WTC11 (cell line): ENCODE measurements around the gene LGALS16. TPM values are rescaled to one million over a fixed set of nuclear protein-coding genes. Genes with fewer than 3 reads are reported as not detected.

Source experiments
- ATAC-seq: fragments of 200-7000 bp; cut with Tn5 transposase; 2 replicates; pipeline ENCODE4 v1.10.0; 2021; ENCODE audit warnings: mild to moderate bottlenecking, moderate library complexity
- CTCF ChIA-PET: fragments of 300-600 bp; sonication (Branson Sonifier 250); formaldehyde crosslinking; loops from one replicate; lab custom pipeline; 2021; ENCODE audit warnings: antibody characterized with exemption; lab: Charles Lee
- POLR2A ChIA-PET: fragments of 350-600 bp; sonication (Branson Sonifier 250); formaldehyde crosslinking; loops from one replicate; lab custom pipeline; 2021; ENCODE audit warnings: antibody characterized with exemption; lab: Charles Lee
- DNase-seq: peaks from one replicate; pipeline ENCODE4 v3.0.0; 2021; ENCODE audit warnings: low spot score
- H3K27ac Mint-ChIP-seq: 2 replicates; pipeline ENCODE4 v1.8.0; 2021; ENCODE audit warnings: mixed read lengths
- H3K27me3 Mint-ChIP-seq: 2 replicates; pipeline ENCODE4 v1.8.0; 2021; ENCODE audit warnings: low read depth, mild to moderate bottlenecking, moderate library complexity, mixed read lengths
- H3K36me3 Mint-ChIP-seq: 2 replicates; pipeline ENCODE4 v1.8.0; 2021; ENCODE audit warnings: mixed read lengths
- H3K4me1 Mint-ChIP-seq: 2 replicates; pipeline ENCODE4 v1.8.0; 2022; ENCODE audit warnings: mixed read lengths
- H3K4me3 Mint-ChIP-seq: 2 replicates; pipeline ENCODE4 v1.8.0; 2021; ENCODE audit warnings: mild to moderate bottlenecking, moderate library complexity, mixed read lengths
- H3K9me3 Mint-ChIP-seq: 2 replicates; pipeline ENCODE4 v1.8.0; 2021; ENCODE audit warnings: mixed read lengths
- ATF1 ChIP-seq: sonication (generic); formaldehyde crosslinking; IDR thresholded peaks from 2 replicates; pipeline ENCODE4 v1.8.1; 2023; ENCODE audit warnings: mild to moderate bottlenecking, moderate library complexity, missing genetic modification reagents
- CBFB ChIP-seq: sonication (generic); formaldehyde crosslinking; IDR thresholded peaks from 2 replicates; pipeline ENCODE4 v1.8.1; 2022; ENCODE audit warnings: mild to moderate bottlenecking, low read depth, missing genetic modification reagents
- FOXK1 ChIP-seq: sonication (generic); formaldehyde crosslinking; IDR thresholded peaks from 2 replicates; pipeline ENCODE4 v1.8.0; 2022; ENCODE audit warnings: mild to moderate bottlenecking, moderate library complexity, missing genetic modification reagents
- GABPB1 ChIP-seq: sonication (generic); formaldehyde crosslinking; IDR thresholded peaks from 2 replicates; pipeline ENCODE4 v1.8.1; 2023; ENCODE audit warnings: mild to moderate bottlenecking, missing genetic modification reagents
- HMGXB4 ChIP-seq: sonication (generic); formaldehyde crosslinking; IDR thresholded peaks from 2 replicates; pipeline ENCODE4 v1.8.1; 2023; ENCODE audit warnings: mild to moderate bottlenecking, moderate library complexity, missing genetic modification reagents
- KAT7 ChIP-seq: sonication (generic); formaldehyde crosslinking; IDR thresholded peaks from 2 replicates; pipeline ENCODE4 v1.8.1; 2023; ENCODE audit warnings: missing genetic modification reagents, mild to moderate bottlenecking, borderline replicate concordance
- MAX ChIP-seq: sonication (generic); formaldehyde crosslinking; IDR thresholded peaks from 2 replicates; pipeline ENCODE4 v1.8.0; 2022; ENCODE audit warnings: mild to moderate bottlenecking, missing genetic modification reagents
- MXD4 ChIP-seq: fragments of 250-450 bp; sonication (Bioruptor Pico); IDR thresholded peaks from 2 replicates; pipeline ENCODE4 v1.8.0; 2021; ENCODE audit warnings: mild to moderate bottlenecking, moderate library complexity, borderline replicate concordance
- PRRX2 ChIP-seq: fragments of 250-450 bp; sonication (Bioruptor Pico); IDR thresholded peaks from 2 replicates; pipeline ENCODE4 v1.8.0; 2021; ENCODE audit warnings: mild to moderate bottlenecking
- TCF7 ChIP-seq: sonication (generic); formaldehyde crosslinking; IDR thresholded peaks from 2 replicates; pipeline ENCODE4 v1.8.0; 2022; ENCODE audit warnings: mild to moderate bottlenecking, low read depth, missing genetic modification reagents, moderate library complexity
- TP53 ChIP-seq: sonication (generic); formaldehyde crosslinking; IDR thresholded peaks from 2 replicates; pipeline ENCODE4 v1.8.1; 2023; ENCODE audit warnings: mild to moderate bottlenecking, missing genetic modification reagents
- ZBTB21 ChIP-seq: sonication (generic); formaldehyde crosslinking; IDR thresholded peaks from 2 replicates; pipeline ENCODE4 v1.8.1; 2023; ENCODE audit warnings: mild to moderate bottlenecking, missing genetic modification reagents, borderline replicate concordance
- ZNF219 ChIP-seq: sonication (generic); formaldehyde crosslinking; IDR thresholded peaks from 2 replicates; pipeline ENCODE4 v1.8.0; 2023; ENCODE audit warnings: missing genetic modification reagents, mild to moderate bottlenecking, borderline replicate concordance
- ZNF317 ChIP-seq: sonication (generic); formaldehyde crosslinking; IDR thresholded peaks from 2 replicates; pipeline ENCODE4 v1.8.1; 2023; ENCODE audit warnings: low read depth, mild to moderate bottlenecking, moderate library complexity, missing genetic modification reagents, borderline replicate concordance
- ZNF396 ChIP-seq: fragments of 250-450 bp; sonication (Bioruptor Pico); IDR thresholded peaks from 2 replicates; pipeline ENCODE4 v1.8.0; 2021; ENCODE audit warnings: mild to moderate bottlenecking, moderate library complexity, borderline replicate concordance
- total RNA-seq: library from RNA; stranded (reverse); gene quantifications from 3 replicates; pipeline ENCODE4 v1.2.3, GENCODE V29; 2021
- TF ChIP-seq, protein P1 (sequence below): sonication (generic); formaldehyde crosslinking; IDR thresholded peaks from 2 replicates; pipeline ENCODE4 v1.8.1; 2022; ENCODE audit warnings: missing genetic modification reagents, borderline replicate concordance
- TF ChIP-seq, protein P2 (sequence below): fragments of 250-450 bp; sonication (Bioruptor Pico); IDR thresholded peaks from 2 replicates; pipeline ENCODE4 v1.9.0; 2021; ENCODE audit warnings: mild to moderate bottlenecking
- TF ChIP-seq, protein P3 (sequence below): sonication (generic); formaldehyde crosslinking; IDR thresholded peaks from 2 replicates; pipeline ENCODE4 v1.8.0; 2023; ENCODE audit warnings: mild to moderate bottlenecking, missing genetic modification reagents
- TF ChIP-seq, protein P4 (sequence below): sonication (generic); formaldehyde crosslinking; IDR thresholded peaks from 2 replicates; pipeline ENCODE4 v1.8.1; 2022; ENCODE audit warnings: low read depth, missing genetic modification reagents, borderline replicate concordance
- TF ChIP-seq, protein P5 (sequence below): fragments of 250-450 bp; sonication (Bioruptor Pico); IDR thresholded peaks from 2 replicates; pipeline ENCODE4 v1.8.0; 2021; ENCODE audit warnings: mild to moderate bottlenecking

LGALS16 gene
- total RNA-seq, 1 experiment from 2014 or later: not detected

- peaks cover 6% of the 10 kb centered on the region for H3K9me3 Mint-ChIP-seq
- H3K4me3 Mint-ChIP-seq: no peak overlapping the region
- no peak for ATAC-seq
- no peak for TF ChIP-seq TCF7 (CRISPR knock-in tag)
- TF ChIP-seq GABPB1 (CRISPR knock-in tag): peak; percentile 59
- POLR2A ChIA-PET: no interaction called here
- H3K4me1 Mint-ChIP-seq: peaks cover 5% of the 10 kb centered on the region; the same call in 1 of the 2 replicates
- CTCF ChIA-PET: interaction anchor here (1.0 kb wide), 1 partner anchor 80 kb away, joined by 3 read pairs; no protein-coding TSS in a partner anchor
- no peak for DNase-seq
- H3K27me3 Mint-ChIP-seq: peaks cover 34% of the 10 kb centered on the region
- no peaks in the 10 kb centered on the region for H3K36me3 Mint-ChIP-seq
- H3K27ac Mint-ChIP-seq: no peak overlapping the region
Observed at GRCh38 chr19:39631178-39631577, 24.5 kb upstream of the LGALS16 start.

- Mint-ChIP-seq H3K4me3 (no peak overlapping the region), H3K36me3 (no peaks in the 10 kb centered on the region), H3K27me3 (peaks cover 38% of the 10 kb centered on the region), H3K9me3 (peaks cover 6% of the 10 kb centered on the region), H3K4me1 (peaks cover 5% of the 10 kb centered on the region; the same call in 1 of the 2 replicates), H3K27ac (no peak overlapping the region)
- ATAC-seq (no peak), DNase-seq (no peak)
- no peak for TF ChIP-seq ATF1 (CRISPR knock-in tag)
- TF ChIP-seq, protein P1, sequence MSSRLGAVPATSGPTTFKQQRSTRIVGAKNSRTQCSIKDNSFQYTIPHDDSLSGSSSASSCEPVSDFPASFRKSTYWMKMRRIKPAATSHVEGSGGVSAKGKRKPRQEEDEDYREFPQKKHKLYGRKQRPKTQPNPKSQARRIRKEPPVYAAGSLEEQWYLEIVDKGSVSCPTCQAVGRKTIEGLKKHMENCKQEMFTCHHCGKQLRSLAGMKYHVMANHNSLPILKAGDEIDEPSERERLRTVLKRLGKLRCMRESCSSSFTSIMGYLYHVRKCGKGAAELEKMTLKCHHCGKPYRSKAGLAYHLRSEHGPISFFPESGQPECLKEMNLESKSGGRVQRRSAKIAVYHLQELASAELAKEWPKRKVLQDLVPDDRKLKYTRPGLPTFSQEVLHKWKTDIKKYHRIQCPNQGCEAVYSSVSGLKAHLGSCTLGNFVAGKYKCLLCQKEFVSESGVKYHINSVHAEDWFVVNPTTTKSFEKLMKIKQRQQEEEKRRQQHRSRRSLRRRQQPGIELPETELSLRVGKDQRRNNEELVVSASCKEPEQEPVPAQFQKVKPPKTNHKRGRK (CRISPR knock-in tag): no peak
- TF ChIP-seq MAX: no peak
- no peak for TF ChIP-seq KAT7 (CRISPR knock-in tag)
- no peak for TF ChIP-seq MXD4 (CRISPR knock-in tag)
- no peak for TF ChIP-seq ZNF219 (CRISPR knock-in tag)
- TF ChIP-seq HMGXB4 (CRISPR knock-in tag): no peak
- TF ChIP-seq, protein P2, sequence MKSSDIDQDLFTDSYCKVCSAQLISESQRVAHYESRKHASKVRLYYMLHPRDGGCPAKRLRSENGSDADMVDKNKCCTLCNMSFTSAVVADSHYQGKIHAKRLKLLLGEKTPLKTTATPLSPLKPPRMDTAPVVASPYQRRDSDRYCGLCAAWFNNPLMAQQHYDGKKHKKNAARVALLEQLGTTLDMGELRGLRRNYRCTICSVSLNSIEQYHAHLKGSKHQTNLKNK (CRISPR knock-in tag): no peak
- TF ChIP-seq, protein P3, sequence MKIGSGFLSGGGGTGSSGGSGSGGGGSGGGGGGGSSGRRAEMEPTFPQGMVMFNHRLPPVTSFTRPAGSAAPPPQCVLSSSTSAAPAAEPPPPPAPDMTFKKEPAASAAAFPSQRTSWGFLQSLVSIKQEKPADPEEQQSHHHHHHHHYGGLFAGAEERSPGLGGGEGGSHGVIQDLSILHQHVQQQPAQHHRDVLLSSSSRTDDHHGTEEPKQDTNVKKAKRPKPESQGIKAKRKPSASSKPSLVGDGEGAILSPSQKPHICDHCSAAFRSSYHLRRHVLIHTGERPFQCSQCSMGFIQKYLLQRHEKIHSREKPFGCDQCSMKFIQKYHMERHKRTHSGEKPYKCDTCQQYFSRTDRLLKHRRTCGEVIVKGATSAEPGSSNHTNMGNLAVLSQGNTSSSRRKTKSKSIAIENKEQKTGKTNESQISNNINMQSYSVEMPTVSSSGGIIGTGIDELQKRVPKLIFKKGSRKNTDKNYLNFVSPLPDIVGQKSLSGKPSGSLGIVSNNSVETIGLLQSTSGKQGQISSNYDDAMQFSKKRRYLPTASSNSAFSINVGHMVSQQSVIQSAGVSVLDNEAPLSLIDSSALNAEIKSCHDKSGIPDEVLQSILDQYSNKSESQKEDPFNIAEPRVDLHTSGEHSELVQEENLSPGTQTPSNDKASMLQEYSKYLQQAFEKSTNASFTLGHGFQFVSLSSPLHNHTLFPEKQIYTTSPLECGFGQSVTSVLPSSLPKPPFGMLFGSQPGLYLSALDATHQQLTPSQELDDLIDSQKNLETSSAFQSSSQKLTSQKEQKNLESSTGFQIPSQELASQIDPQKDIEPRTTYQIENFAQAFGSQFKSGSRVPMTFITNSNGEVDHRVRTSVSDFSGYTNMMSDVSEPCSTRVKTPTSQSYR (CRISPR knock-in tag): no peak
- TF ChIP-seq PRRX2: no peak
- no peak for TF ChIP-seq ZNF317
- TF ChIP-seq, protein P4, sequence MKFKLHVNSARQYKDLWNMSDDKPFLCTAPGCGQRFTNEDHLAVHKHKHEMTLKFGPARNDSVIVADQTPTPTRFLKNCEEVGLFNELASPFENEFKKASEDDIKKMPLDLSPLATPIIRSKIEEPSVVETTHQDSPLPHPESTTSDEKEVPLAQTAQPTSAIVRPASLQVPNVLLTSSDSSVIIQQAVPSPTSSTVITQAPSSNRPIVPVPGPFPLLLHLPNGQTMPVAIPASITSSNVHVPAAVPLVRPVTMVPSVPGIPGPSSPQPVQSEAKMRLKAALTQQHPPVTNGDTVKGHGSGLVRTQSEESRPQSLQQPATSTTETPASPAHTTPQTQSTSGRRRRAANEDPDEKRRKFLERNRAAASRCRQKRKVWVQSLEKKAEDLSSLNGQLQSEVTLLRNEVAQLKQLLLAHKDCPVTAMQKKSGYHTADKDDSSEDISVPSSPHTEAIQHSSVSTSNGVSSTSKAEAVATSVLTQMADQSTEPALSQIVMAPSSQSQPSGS (CRISPR knock-in tag): no peak
- TF ChIP-seq ZNF396: no peak
- TF ChIP-seq ZBTB21 (CRISPR knock-in tag): no peak
- no peak for TF ChIP-seq FOXK1
- TF ChIP-seq, protein P5, sequence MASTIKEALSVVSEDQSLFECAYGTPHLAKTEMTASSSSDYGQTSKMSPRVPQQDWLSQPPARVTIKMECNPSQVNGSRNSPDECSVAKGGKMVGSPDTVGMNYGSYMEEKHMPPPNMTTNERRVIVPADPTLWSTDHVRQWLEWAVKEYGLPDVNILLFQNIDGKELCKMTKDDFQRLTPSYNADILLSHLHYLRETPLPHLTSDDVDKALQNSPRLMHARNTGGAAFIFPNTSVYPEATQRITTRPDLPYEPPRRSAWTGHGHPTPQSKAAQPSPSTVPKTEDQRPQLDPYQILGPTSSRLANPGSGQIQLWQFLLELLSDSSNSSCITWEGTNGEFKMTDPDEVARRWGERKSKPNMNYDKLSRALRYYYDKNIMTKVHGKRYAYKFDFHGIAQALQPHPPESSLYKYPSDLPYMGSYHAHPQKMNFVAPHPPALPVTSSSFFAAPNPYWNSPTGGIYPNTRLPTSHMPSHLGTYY (CRISPR knock-in tag): no peak
- no peak for TF ChIP-seq CBFB (CRISPR knock-in tag)
- TF ChIP-seq TP53 (CRISPR knock-in tag): no peak
- ChIA-PET POLR2A (interaction anchor here (0.7 kb wide), 1 partner anchor 1074 kb away, joined by 3 read pairs; no protein-coding TSS in a partner anchor), CTCF (no interaction called here)
Observed at GRCh38 chr19:39631626-39632025, 24.1 kb upstream of the LGALS16 start.
